WI38 (cell line): ENCODE results near the gene PTPRE.
"Not testable (repeated sequence)": the region's sequence is repeated elsewhere in the genome, so short reads cannot be mapped to it uniquely, and the experiment has no call there.

ENCODE experiments used
- H3K4me3 ChIP-seq: 2 replicates; pipeline ENCODE4 v1.5.1; 2011; ENCODE audit warnings: low read depth, mild to moderate bottlenecking, control low read depth, low read length
- TF ChIP-seq, protein P1 (sequence below): IDR thresholded peaks from 2 replicates; pipeline ENCODE4 v1.5.1; 2012; ENCODE audit warnings: low read depth, mild to moderate bottlenecking, control low read depth, low read length

Gene PTPRE

DNA sequence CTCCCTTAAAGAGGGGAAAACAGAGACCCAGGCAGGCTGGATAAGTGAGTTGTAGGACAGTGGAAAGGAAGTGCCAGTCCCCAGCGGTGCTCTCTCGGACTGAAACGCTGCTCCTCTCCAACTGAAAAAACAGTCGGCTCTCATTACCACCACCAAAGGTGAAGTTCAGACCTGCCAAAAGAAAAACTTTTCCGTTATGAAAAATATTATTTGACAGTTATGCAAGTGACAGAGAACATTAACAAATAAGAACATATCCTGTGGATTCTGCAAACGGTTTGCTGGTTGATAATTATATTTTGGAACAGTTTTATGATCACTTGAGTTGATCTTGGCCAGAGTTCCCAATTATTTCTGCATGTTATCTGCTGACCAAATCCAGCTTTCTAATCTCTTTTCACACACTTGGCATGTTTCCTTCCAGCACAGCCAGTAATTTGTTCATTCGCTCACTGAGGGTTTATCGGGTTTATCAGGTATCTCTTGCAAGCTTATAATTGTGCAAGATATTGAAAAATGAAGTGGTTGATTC lies 82.6 kb downstream of the PTPRE start:
- no peak overlapping the region for H3K4me3 ChIP-seq
- TF ChIP-seq, protein P1, sequence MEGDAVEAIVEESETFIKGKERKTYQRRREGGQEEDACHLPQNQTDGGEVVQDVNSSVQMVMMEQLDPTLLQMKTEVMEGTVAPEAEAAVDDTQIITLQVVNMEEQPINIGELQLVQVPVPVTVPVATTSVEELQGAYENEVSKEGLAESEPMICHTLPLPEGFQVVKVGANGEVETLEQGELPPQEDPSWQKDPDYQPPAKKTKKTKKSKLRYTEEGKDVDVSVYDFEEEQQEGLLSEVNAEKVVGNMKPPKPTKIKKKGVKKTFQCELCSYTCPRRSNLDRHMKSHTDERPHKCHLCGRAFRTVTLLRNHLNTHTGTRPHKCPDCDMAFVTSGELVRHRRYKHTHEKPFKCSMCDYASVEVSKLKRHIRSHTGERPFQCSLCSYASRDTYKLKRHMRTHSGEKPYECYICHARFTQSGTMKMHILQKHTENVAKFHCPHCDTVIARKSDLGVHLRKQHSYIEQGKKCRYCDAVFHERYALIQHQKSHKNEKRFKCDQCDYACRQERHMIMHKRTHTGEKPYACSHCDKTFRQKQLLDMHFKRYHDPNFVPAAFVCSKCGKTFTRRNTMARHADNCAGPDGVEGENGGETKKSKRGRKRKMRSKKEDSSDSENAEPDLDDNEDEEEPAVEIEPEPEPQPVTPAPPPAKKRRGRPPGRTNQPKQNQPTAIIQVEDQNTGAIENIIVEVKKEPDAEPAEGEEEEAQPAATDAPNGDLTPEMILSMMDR: no peak

DNA sequence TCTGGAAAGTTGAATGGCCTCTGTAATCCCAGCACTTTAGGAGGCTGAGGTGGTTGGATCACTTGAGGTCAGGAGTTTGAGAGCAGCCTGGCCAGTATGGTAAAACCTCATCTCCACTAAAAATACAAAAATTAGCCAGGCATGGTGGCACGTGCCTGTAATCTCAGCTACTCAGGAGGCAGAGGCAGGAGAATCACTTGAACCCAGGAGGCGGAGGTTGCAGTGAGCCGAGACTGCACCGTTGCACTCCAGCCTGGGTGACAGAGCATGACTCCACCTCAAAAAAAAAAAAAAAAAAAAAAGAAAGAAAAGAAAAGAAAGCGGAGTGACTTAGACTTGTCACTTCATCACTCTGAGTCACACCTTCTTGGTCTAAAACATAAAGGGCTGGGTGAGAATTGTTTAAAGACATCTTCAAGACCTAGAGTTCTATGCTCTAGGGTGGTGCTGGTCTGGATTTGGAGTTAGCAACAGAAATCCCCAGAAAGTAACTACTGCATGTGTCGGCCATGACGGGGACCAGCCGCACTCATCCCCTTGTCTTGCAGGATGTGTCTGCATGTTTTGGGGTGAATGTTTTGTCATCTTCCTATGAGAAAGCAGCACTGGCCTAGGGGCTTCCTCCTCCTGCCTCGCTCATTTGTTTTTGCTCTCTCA lies 83.4 kb downstream of the PTPRE start:
- not testable (repeated sequence) for H3K4me3 ChIP-seq

DNA sequence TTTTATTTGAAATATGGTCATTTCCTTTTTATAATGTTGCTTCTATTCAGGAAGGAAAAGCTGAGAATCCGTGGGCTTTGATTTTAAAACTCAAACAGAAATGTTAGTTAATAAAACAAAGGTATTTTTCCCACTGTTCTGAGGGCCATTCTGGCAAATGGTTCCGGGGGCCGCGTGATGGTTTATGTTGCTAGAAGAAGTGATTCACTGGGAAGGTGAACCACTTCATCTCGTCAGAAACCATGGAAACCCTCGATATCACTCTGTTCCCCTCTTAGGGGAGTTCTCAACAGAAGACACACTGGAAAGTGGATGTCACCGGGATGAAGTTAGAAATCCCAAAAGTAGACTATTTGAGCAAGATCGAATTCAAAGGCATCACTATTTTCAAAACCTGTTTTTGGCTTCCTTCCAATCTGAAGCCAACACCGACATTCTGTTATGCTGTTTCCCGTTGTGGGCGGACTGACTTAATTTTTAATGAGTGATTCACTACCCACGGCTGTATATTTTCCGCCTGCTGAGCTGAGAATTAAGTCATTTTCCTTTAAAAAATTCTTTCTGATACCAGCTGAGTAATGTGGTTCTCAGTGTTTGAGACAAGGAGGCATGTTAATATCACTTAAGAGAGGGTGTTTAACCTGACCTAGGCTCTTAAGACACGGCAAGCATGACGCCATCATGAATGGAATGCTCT lies 84.1 kb downstream of the PTPRE start:
- H3K4me3 ChIP-seq: 0 out of 2 replicates have a peak overlapping the region, but pooled peaks have one; percentile 9

DNA sequence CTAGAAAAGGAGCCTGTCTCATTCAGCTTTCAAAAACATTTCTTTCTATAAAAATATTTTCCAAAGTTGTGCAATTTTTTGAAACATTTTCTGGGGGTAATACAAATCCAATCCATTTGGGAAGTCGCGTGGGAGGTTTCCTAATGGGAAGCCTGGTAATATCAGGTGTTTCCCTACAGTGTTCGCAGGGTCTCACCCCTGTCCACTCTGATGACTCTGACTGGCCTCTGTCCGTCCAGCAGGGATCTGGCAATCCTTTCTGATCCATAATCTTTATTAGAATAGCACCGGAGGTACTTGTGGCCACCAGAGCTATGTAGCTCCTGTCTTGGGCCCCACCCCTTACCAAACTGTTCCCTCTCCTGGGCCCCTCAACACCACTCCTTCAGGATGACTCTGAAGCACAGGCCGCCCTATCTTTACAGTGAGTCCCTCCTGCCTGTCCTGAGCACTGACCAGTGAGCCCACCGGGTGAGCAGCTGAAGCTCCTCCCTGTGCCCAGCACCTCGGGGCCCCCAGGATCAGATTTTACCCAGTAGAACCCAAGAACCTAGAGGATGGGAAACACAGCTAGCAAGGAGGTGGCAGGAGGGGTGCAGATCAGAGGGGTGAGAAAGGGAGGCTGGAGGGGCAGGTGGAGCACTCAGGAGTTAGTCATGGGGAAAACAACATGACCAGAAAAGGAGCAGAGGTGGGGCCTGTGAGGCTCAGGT lies 84.8 kb downstream of the PTPRE start:
- TF ChIP-seq, protein P1: no peak
- H3K4me3 ChIP-seq: no peak overlapping the region

More for the DNA sequence above, 84.1 kb downstream of the PTPRE start:
- TF ChIP-seq, protein P1: no peak

DNA sequence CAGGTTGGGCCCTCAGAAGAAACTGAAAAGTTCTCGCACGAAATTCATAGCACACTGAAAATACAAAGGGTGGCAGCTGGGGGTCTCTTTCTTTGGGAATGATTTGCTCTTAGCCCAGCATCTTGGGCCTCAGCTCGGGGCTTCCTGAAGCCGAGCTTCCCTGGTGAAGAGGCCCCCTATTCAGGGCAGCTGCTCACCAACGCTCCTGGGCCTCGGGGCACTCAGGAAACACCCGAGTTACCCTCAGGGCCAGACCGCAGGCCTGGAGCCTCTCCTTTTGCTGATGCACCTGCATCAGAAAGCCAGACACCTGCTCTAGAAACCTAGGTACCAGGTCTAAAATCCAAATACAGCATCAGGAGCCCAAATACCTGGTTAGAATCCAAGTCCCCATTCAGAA lies 85.5 kb downstream of the PTPRE start:
- H3K4me3 ChIP-seq: no peak overlapping the region
- TF ChIP-seq, protein P1: no peak

DNA sequence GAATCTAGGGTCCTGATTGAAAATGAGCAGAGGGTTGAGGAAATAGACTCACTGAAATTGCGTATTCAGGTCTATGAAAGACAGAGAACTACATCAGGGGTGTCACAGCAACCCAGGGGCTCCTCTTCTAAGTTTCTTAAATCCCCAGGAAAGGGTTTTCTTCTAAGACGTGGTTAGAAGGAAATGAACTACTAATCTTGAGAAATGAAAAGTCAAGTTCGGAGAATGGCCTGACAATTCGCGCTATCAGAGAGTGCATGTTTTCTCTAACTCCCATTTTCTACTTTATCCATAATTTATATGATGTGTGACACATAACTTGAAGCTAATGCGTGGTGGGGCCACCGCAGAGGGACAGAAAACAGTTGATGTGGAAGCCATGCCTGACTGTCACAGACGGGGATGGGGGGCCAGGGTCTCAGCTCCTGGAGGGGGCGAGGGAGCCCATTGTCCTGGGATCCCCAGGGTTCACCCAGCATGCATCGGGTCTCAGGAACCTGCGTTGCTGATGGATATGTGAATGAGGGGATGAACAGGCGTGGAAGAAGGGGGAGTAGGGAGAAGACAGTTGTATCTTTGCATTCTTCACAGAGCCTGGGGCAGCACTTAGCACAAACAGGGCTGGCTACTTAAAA lies 86.3 kb downstream of the PTPRE start:
- TF ChIP-seq, protein P1: no peak
- H3K4me3 ChIP-seq: no peak overlapping the region

DNA sequence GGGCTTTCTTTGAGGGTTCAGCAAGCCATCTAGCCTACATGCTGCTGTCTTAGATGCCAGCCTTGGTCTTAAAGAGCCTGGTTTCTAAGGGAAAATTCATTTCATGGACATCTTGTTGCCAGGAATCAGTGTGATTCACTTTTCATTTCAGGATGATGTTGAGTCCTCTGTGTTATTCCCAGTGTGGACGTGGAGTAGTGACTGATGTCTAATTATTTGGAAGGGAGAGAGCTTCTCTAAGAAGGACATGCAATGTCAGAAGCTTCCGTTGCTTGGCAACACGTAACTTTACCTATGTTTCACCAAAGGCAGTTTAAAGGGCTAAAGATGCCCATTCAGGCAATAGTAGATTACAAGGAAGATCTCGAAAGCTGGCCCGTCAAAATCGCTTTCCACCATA lies 89.0 kb downstream of the PTPRE start:
- TF ChIP-seq, protein P1: no peak

More for the DNA sequence above, 89.0 kb downstream of the PTPRE start:
- H3K4me3 ChIP-seq: no peak overlapping the region
